Rectal smooth muscle tissue (tissue), 1 donor: Measurements from ENCODE around the gene RNF13.

Experiments used
- H3K27ac ChIP-seq: one replicate; pipeline ENCODE4 v1.7.0; 2013; ENCODE audit warnings: low read depth, low read length, inconsistent platforms
- H3K27me3 ChIP-seq: one replicate; pipeline ENCODE4 v1.7.0; 2013; ENCODE audit warnings: low read length; ENCODE audit not compliant: control insufficient read depth, insufficient read depth
- H3K36me3 ChIP-seq: one replicate; pipeline ENCODE4 v1.7.0; 2013; ENCODE audit warnings: low read length; ENCODE audit not compliant: control insufficient read depth, insufficient read depth
- H3K4me1 ChIP-seq: one replicate; pipeline ENCODE4 v1.7.0; 2013; ENCODE audit warnings: low read length; ENCODE audit not compliant: control insufficient read depth, insufficient read depth
- H3K4me3 ChIP-seq: one replicate; pipeline ENCODE4 v1.7.0; 2013; ENCODE audit warnings: low read length
- H3K9ac ChIP-seq: one replicate; pipeline ENCODE4 v1.7.0; 2013; ENCODE audit warnings: low read length

Gene RNF13

DNA sequence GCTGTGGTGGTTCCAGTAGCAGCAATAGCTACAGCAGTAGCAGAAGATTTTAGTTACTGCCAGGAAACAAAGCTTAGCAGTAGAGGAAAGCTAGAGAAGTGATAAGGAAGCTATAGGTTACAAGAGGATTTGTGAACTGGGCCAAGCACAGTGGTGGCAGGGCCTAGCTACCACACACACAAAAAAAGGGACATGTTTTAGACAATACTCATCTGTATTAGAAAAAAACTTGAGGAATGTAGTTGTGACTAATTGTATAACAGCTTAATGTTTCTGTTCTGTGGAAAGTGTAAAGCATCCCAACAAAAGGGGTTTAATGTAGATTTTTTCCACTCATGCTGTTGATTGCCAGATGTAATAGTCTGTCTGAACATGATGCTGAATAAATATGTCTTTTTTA is 187.6 kb downstream of the RNF13 start:
- Histone ChIP-seq H3K36me3 (no peaks in the 10 kb centered on the region), H3K4me1 (no peaks in the 10 kb centered on the region), H3K4me3 (no peak overlapping the region), H3K27me3 (no peaks in the 10 kb centered on the region), H3K27ac (no peak overlapping the region), H3K9ac (no peak overlapping the region)

DNA sequence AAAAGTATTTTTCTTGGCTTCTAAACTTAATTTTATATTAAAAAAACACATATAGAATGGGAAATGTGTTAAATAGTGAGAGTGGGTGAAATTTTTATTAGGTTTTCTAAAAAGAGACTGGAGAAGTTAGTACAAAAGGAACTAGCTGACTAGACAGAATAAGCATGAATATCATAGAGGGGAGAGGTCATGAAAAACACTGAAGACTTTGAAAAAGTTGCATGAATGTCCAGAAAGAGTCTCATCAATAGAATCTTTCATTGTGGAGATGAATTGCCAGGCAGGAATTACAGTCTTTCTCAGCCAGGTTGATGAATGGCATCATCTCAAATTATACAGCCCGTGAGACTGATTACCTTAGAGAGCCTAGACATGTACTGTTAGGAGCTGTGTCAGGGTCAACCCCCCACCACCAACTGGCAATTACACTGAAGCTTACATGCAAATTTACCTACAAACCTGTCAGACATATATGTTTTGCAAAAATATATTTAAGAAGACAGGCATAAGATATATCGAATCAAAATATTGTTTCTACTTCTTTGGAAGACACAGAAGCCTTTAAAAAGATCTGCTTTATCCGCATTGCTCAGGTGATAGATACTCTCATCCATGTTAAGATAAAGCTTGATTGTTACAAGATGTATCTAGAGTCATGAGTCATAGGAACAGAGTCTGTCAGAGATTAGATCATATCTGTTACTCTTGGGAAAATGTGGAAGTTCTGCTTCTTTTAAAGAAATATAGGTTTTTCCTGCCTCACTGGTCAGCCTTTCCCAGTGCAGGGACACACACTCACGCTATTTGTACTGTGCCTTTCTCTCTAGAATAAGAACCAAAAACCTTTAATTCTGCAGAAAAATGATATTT is 192.5 kb downstream of the RNF13 start:
- Histone ChIP-seq H3K4me3 (no peak overlapping the region), H3K9ac (no peak overlapping the region), H3K27me3 (no peaks in the 10 kb centered on the region), H3K36me3 (no peaks in the 10 kb centered on the region), H3K4me1 (no peaks in the 10 kb centered on the region), H3K27ac (no peak overlapping the region)

DNA sequence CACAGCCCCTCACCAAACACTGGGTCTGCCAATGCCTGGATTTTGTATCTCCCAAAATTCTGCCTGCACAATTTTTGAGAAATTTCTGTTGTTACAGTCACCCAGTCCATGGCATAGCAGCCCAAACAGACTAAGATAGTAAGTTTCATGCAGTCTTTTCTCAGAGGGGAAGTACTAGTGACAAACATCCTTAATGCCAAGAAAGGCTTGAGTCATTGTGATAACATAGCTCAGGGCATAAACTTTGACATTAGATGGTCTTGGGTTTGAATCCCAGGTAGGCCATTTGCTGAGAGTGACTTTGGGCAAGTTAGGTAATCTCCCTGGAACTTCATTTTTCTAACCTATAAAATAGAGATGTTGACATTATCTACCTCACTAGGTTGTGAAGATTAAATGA is 193.8 kb downstream of the RNF13 start:
- no peak overlapping the region for H3K27ac ChIP-seq
- H3K4me1 ChIP-seq, result no peaks in the 10 kb centered on the region
- no peak overlapping the region for H3K9ac ChIP-seq
- H3K27me3 ChIP-seq, result no peaks in the 10 kb centered on the region
- H3K36me3 ChIP-seq, result no peaks in the 10 kb centered on the region
- no peak overlapping the region for H3K4me3 ChIP-seq
